ENCODE results near the gene UGT1A9. TPM values are rescaled to one million over a fixed set of nuclear protein-coding genes. Genes with fewer than 3 reads are reported as not detected.

The UGT1A9 gene
- total and polyA plus RNA-seq, 2 donors (not counting 1 experiment from before 2014, with no cell fraction given) = not detected

GRCh38 chr2:233768076-233768475 lies 96.4 kb downstream of the UGT1A9 start:
- Histone ChIP-seq H2AFZ (ENCODE audit: low read length) (no peak overlapping the region), H3K36me3 (ENCODE audit: control insufficient read depth, insufficient read depth, low read length) (no peaks in the 10 kb centered on the region), H3K4me3 (replicated peaks in 1 of 4; ENCODE audit: control extremely low read depth in 1 of 4, insufficient read depth in 1 of 4, low read depth in 3 of 4, low read length in 4 of 4) (no peak overlapping the region), H3K9me3 (ENCODE audit: control insufficient read depth, insufficient read depth, low read depth, low read length) (no peaks in the 10 kb centered on the region), H3K4me2 (ENCODE audit: extremely low read depth, insufficient read depth, low read length) (no peak overlapping the region), H3K27me3 (ENCODE audit: control insufficient read depth, insufficient read depth, low read length) (no peaks in the 10 kb centered on the region), H4K20me1 (ENCODE audit: control insufficient read depth, extremely low read depth, insufficient read depth, low read length) (no peaks in the 10 kb centered on the region), H3K9ac (ENCODE audit: insufficient read depth, low read length) (no peak overlapping the region), H3K79me2 (ENCODE audit: control insufficient read depth, insufficient read depth, low read length) (no peaks in the 10 kb centered on the region), H3K4me1 (ENCODE audit: control insufficient read depth, extremely low read depth, insufficient read depth, low read length) (peaks cover 3% of the 10 kb centered on the region), H3K27ac (ENCODE audit: insufficient read depth, low read length) (no peak overlapping the region)
- no peak for DNase-seq (ENCODE audit: low read depth in 2 of 2)
- TF ChIP-seq EZH2 (IDR thresholded peaks at IDR 0.05; ENCODE audit: low read length, missing control alignments) (no peak), CTCF (conservative IDR thresholded peaks at IDR 0.05 in 1 of 2, IDR thresholded peaks at IDR 0.05 in 1 of 2; ENCODE audit: low read depth in 1 of 2, low read length in 2 of 2) (no peak)

- Histone ChIP-seq H3K27me3 (ENCODE audit: control insufficient read depth, insufficient read depth, low read length) (no peaks in the 10 kb centered on the region), H3K9ac (ENCODE audit: insufficient read depth, low read length) (no peak overlapping the region), H3K4me1 (ENCODE audit: control insufficient read depth, extremely low read depth, insufficient read depth, low read length) (peaks cover 3% of the 10 kb centered on the region), H3K36me3 (ENCODE audit: control insufficient read depth, insufficient read depth, low read length) (no peaks in the 10 kb centered on the region), H3K79me2 (ENCODE audit: control insufficient read depth, insufficient read depth, low read length) (no peaks in the 10 kb centered on the region), H3K4me2 (ENCODE audit: extremely low read depth, insufficient read depth, low read length) (no peak overlapping the region), H3K9me3 (ENCODE audit: control insufficient read depth, insufficient read depth, low read depth, low read length) (no peaks in the 10 kb centered on the region), H3K4me3 (replicated peaks in 1 of 4; ENCODE audit: control extremely low read depth in 1 of 4, insufficient read depth in 1 of 4, low read depth in 3 of 4, low read length in 4 of 4) (no peak overlapping the region), H4K20me1 (ENCODE audit: control insufficient read depth, extremely low read depth, insufficient read depth, low read length) (no peaks in the 10 kb centered on the region), H2AFZ (ENCODE audit: low read length) (no peak overlapping the region), H3K27ac (ENCODE audit: insufficient read depth, low read length) (no peak overlapping the region)
- no peak for DNase-seq (ENCODE audit: low read depth in 2 of 2)
- TF ChIP-seq EZH2 (IDR thresholded peaks at IDR 0.05; ENCODE audit: low read length, missing control alignments) (no peak), CTCF (conservative IDR thresholded peaks at IDR 0.05 in 1 of 2, IDR thresholded peaks at IDR 0.05 in 1 of 2; ENCODE audit: low read depth in 1 of 2, low read length in 2 of 2) (no peak)
Observed at GRCh38 chr2:233769260-233769659, 97.6 kb downstream of the UGT1A9 start.

- no peak for TF ChIP-seq EZH2 (IDR thresholded peaks at IDR 0.05; ENCODE audit: low read length, missing control alignments)
- no peak for TF ChIP-seq CTCF (conservative IDR thresholded peaks at IDR 0.05 in 1 of 2, IDR thresholded peaks at IDR 0.05 in 1 of 2; ENCODE audit: low read depth in 1 of 2, low read length in 2 of 2)
- Histone ChIP-seq H3K79me2 (ENCODE audit: control insufficient read depth, insufficient read depth, low read length) (no peaks in the 10 kb centered on the region), H4K20me1 (ENCODE audit: control insufficient read depth, extremely low read depth, insufficient read depth, low read length) (no peaks in the 10 kb centered on the region)
Observed at GRCh38 chr2:233772153-233772552, 100.5 kb downstream of the UGT1A9 start.

More at GRCh38 chr2:233772153-233772552, 100.5 kb downstream of the UGT1A9 start:
- Histone ChIP-seq H3K27ac (ENCODE audit: insufficient read depth, low read length) (no peak overlapping the region), H3K4me3 (replicated peaks in 1 of 4; ENCODE audit: control extremely low read depth in 1 of 4, insufficient read depth in 1 of 4, low read depth in 3 of 4, low read length in 4 of 4) (no peak overlapping the region), H3K9me3 (ENCODE audit: control insufficient read depth, insufficient read depth, low read depth, low read length) (no peaks in the 10 kb centered on the region), H3K4me1 (ENCODE audit: control insufficient read depth, extremely low read depth, insufficient read depth, low read length) (no peaks in the 10 kb centered on the region), H3K4me2 (ENCODE audit: extremely low read depth, insufficient read depth, low read length) (no peak overlapping the region), H3K9ac (ENCODE audit: insufficient read depth, low read length) (no peak overlapping the region), H3K36me3 (ENCODE audit: control insufficient read depth, insufficient read depth, low read length) (no peaks in the 10 kb centered on the region), H2AFZ (ENCODE audit: low read length) (no peak overlapping the region), H3K27me3 (ENCODE audit: control insufficient read depth, insufficient read depth, low read length) (no peaks in the 10 kb centered on the region)
- DNase-seq (ENCODE audit: low read depth in 2 of 2) = no peak

All from fibroblast of lung (primary cell).